GM10266 (cell line): ENCODE data around the gene DNAH2.

ENCODE experiments used
- DNase-seq: peaks from one replicate; pipeline ENCODE4 v3.0.0; 2012; ENCODE audit errors: extremely low spot score
- CTCF ChIP-seq: IDR thresholded peaks from 2 replicates; pipeline ENCODE4 v1.5.1; 2012; ENCODE audit warnings: mild to moderate bottlenecking, low read depth; ENCODE audit not compliant: control insufficient read depth, insufficient read depth; ENCODE audit errors: missing control alignments

DNAH2 gene

GRCh38 chr17:7767405-7768021 lies 50.0 kb downstream of the DNAH2 start:
- no peak for DNase-seq
- no peak for TF ChIP-seq CTCF

GRCh38 chr17:7769854-7770253 lies 52.3 kb downstream of the DNAH2 start:
- DNase-seq, result no peak
- no peak for TF ChIP-seq CTCF

GRCh38 chr17:7774055-7774521 lies 56.5 kb downstream of the DNAH2 start:
- TF ChIP-seq CTCF, result no peak
- no peak for DNase-seq

- TF ChIP-seq CTCF, result no peak
- no peak for DNase-seq
Observed at GRCh38 chr17:7775051-7775450, 57.5 kb downstream of the DNAH2 start.

- no peak for TF ChIP-seq CTCF
- no peak for DNase-seq
Observed at GRCh38 chr17:7777017-7777416, 59.5 kb downstream of the DNAH2 start.

- DNase-seq, result no peak
- no peak for TF ChIP-seq CTCF
Observed at GRCh38 chr17:7780736-7781135, 63.2 kb downstream of the DNAH2 start.

- TF ChIP-seq CTCF, result no peak
- DNase-seq, result peak; percentile 72
Observed at GRCh38 chr17:7781429-7781828, 63.9 kb downstream of the DNAH2 start.
